HCT116 (cell line): ENCODE results near the gene DHDDS. TPM values are rescaled to one million over a fixed set of nuclear protein-coding genes. Genes with fewer than 3 reads are reported as not detected.
A peak's percentile ranks its signal among the peaks of the same experiment; 100 is the strongest.

Experiments
- ATAC-seq: fragments of 200-7000 bp; cut with Tn5 transposase; 2 replicates; pipeline ENCODE4 v1.9.1; 2020; ENCODE audit warnings: mild to moderate bottlenecking, moderate library complexity
- BruUV-seq: library from RNA; stranded (reverse); fragments of 400-500 nt; replicated peaks from 2 replicates; lab custom pipeline; 2021; lab: Mats Ljungman, UMichigan
- CTCF ChIA-PET: fragments of 300-600 bp; sonication (Branson Sonifier 250); formaldehyde crosslinking; loops from one replicate; lab custom pipeline; 2021; ENCODE audit warnings: antibody characterized with exemption; lab: Charles Lee
- POLR2A ChIA-PET: fragments of 300-600, 350-600 bp; sonication (Branson Sonifier 250); formaldehyde crosslinking; loops from one replicate; lab custom pipeline; 2021; ENCODE audit warnings: antibody characterized with exemption; lab: Charles Lee
- RAD21 ChIA-PET, 2 experiments: fragments of 300-600 bp; sonication (Branson Sonifier 250); formaldehyde crosslinking; loops; one replicate each; lab custom pipeline; 2023; ENCODE audit warnings: low total read pairs in 2 of 2; ENCODE audit not compliant: uncharacterized antibody in 2 of 2, unreplicated experiment in 2 of 2, low non-redundant PET in 1 of 2; lab: Charles Lee
- DNase-seq: peaks from one replicate; pipeline ENCODE4 v3.0.0-alpha.2; 2010; ENCODE audit warnings: low read depth, low spot score
- H2AFZ ChIP-seq: fragments of 200-600 bp; shearing (Covaris generic), sonication (generic); 2 replicates; pipeline ENCODE4 v1.6.1; 2017; ENCODE audit warnings: low read depth, mixed run types, mixed read lengths, antibody characterized with exemption, low read length; ENCODE audit not compliant: poor library complexity, severe bottlenecking
- H3K27ac ChIP-seq: 2 replicates; pipeline ENCODE4 v1.5.1; 2012; ENCODE audit warnings: low read depth, low read length
- H3K27me3 ChIP-seq: fragments of 200-600 bp; sonication (generic); 2 replicates; pipeline ENCODE4 v1.6.1; 2016; ENCODE audit warnings: mixed run types, low read length, mixed read lengths; ENCODE audit not compliant: insufficient read depth
- H3K36me3 ChIP-seq, 2 experiments: fragments of 200-500 bp in 1 of 2; fragments of 200-600 bp in 1 of 2; sonication (Bioruptor generic) in 1 of 2; sonication (generic) in 1 of 2; 2 replicates each; pipeline versions ENCODE4 v1.5.1 to v1.6.1; 2014 to 2016; ENCODE audit warnings: low read length in 2 of 2, inconsistent platforms in 1 of 2, mixed read lengths in 1 of 2, mixed run types in 1 of 2; ENCODE audit not compliant: insufficient read depth in 2 of 2, control insufficient read depth in 1 of 2
- H3K4me1 ChIP-seq, 2 experiments: fragments of 200-600 bp in 1 of 2; sonication (generic) in 1 of 2; 2 replicates each; pipeline versions ENCODE4 v1.5.1 to v1.6.1; 2012 to 2017; ENCODE audit warnings: low read length in 2 of 2, inconsistent platforms in 1 of 2, mild to moderate bottlenecking in 1 of 2, mixed read lengths in 1 of 2, mixed run types in 1 of 2, moderate library complexity in 1 of 2; ENCODE audit not compliant: insufficient read depth in 2 of 2, control insufficient read depth in 1 of 2
- H3K4me2 ChIP-seq: fragments of 200-600 bp; sonication (generic); 2 replicates; pipeline ENCODE4 v1.6.1; 2017; ENCODE audit warnings: mixed run types, low read length, mixed read lengths
- H3K4me3 ChIP-seq, 2 experiments: fragments of 200-600 bp in 1 of 2; sonication (generic) in 1 of 2; replicated peaks in 1 of 2; 2 replicates each; pipeline ENCODE4 v1.5.1; 2011 to 2016; ENCODE audit warnings: low read length in 2 of 2, control low read depth in 1 of 2, low read depth in 1 of 2, mild to moderate bottlenecking in 1 of 2, mixed read lengths in 1 of 2, mixed run types in 1 of 2
- H3K79me2 ChIP-seq: fragments of 200-600 bp; sonication (generic); 2 replicates; pipeline ENCODE4 v1.6.1; 2017; ENCODE audit warnings: mild to moderate bottlenecking, mixed run types, low read length, moderate library complexity, mixed read lengths; ENCODE audit not compliant: insufficient read depth
- H3K9ac ChIP-seq: fragments of 200-600 bp; sonication (generic); 2 replicates; pipeline ENCODE4 v1.6.1; 2016; ENCODE audit warnings: low read length, mixed read lengths
- H3K9me2 ChIP-seq: fragments of 200-600 bp; sonication (generic), shearing (Covaris generic); 2 replicates; pipeline ENCODE4 v1.6.1; 2017; ENCODE audit warnings: mixed run types, mild to moderate bottlenecking, moderate library complexity; ENCODE audit not compliant: insufficient read depth
- H3K9me3 ChIP-seq, 2 experiments: fragments of 200-500 bp in 1 of 2; fragments of 200-600 bp in 1 of 2; sonication (Bioruptor generic) in 1 of 2; sonication (generic) in 1 of 2; 2 replicates each; pipeline ENCODE4 v1.6.1; 2014 to 2017; ENCODE audit warnings: low read length in 2 of 2, mixed read lengths in 2 of 2, inconsistent platforms in 1 of 2, low read depth in 1 of 2, mild to moderate bottlenecking in 1 of 2, mixed run types in 1 of 2, moderate library complexity in 1 of 2; ENCODE audit not compliant: control insufficient read depth in 1 of 2, insufficient read depth in 1 of 2
- H4K20me1 ChIP-seq: fragments of 200-600 bp; sonication (generic), shearing (Covaris generic); 2 replicates; pipeline ENCODE4 v1.6.1; 2017; ENCODE audit warnings: mixed run types, mild to moderate bottlenecking, moderate library complexity; ENCODE audit not compliant: insufficient read depth
- SIN3A ChIP-seq: IDR thresholded peaks from 2 replicates; pipeline ENCODE4 v1.6.1; 2012; ENCODE audit warnings: low read depth
- intact Hi-C: fragments of 100-400 bp; cut with micrococcal nuclease; formaldehyde crosslinking; loops from 2 replicates; pipeline ENCODE4 v1.10.0; 2022
- total RNA-seq: library from RNA; stranded (reverse); gene quantifications from one replicate; pipeline ENCODE4 v1.2.1, GENCODE V29; 2021; ENCODE audit not compliant: unreplicated experiment
- TF ChIP-seq, protein P1 (sequence below): IDR thresholded peaks from 2 replicates; pipeline ENCODE4 v1.6.1; 2012; ENCODE audit warnings: low read depth
- TF ChIP-seq, protein P2 (sequence below), 3 experiments: fragments of 200-600 bp in 1 of 3; sonication (generic) in 1 of 3; IDR thresholded peaks in 2 of 3; conservative IDR thresholded peaks in 1 of 3; 2 replicates each; pipeline ENCODE4 v1.5.1; 2012 to 2017; ENCODE audit warnings: low read depth in 2 of 3, low read length in 2 of 3, antibody characterized with exemption in 1 of 3, borderline replicate concordance in 1 of 3, control low read depth in 1 of 3, mild to moderate bottlenecking in 1 of 3, mixed read lengths in 1 of 3, mixed run types in 1 of 3, moderate library complexity in 1 of 3; ENCODE audit not compliant: insufficient read depth in 1 of 3

Gene DHDDS
- total RNA-seq, 1 experiment from 2014 or later: 46.0 TPM

DNA sequence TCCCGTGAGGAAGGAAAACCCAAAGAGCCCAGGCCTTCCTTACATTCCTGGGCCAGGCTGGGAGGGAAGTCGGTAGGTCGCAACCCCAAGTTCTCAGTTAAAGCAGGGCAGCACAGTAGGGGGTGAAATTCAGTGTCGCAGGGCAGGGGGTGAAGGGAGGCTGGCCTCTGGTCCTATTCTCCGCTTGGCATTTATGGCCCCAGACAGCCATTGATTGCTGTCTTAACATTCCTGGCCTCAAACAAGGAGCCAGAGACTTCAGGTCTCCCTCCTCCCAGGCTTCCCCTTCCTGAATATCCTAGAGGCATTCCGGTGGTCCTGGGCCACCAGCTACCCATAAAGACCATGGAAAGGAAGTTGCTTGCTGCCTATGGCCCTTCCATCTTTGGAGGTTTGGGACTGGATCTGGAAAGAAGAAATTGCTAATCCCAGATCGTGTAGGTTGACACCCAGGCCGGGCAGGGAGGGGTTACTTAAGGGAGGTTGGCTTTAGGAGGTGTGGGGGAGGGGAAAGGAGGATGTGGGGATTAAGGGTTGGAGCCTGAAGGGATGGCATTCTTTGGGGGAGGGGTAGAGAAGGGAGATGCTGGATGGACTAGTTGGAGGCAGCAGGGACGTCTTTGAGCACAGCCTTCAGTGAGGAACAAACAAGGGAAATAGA, 19.8 kb upstream of the DHDDS start:
- no peak for TF ChIP-seq SIN3A
- TF ChIP-seq, all 23 proteins: peak for 0
- Histone ChIP-seq H3K9me3 (no peaks in the 10 kb centered on the region), H3K4me3 (no peak overlapping the region), H3K9me2 (no peaks in the 10 kb centered on the region), H3K4me1 (peaks cover 0 to 23% of the 10 kb centered on the region in 2 experiments; a peak in 3 of 4 replicates), H3K4me2 (no peak overlapping the region), H4K20me1 (no peaks in the 10 kb centered on the region), H3K27ac (no peak overlapping the region), H2AFZ (no peak overlapping the region), H3K27me3 (no peaks in the 10 kb centered on the region; the same call in 1 of the 2 replicates), H3K79me2 (no peaks in the 10 kb centered on the region), H3K36me3 (no peaks in the 10 kb centered on the region), H3K9ac (no peak overlapping the region)
- ChIA-PET POLR2A (no interaction called here), CTCF (no interaction called here), RAD21 (no interaction called here)
- no peak for ATAC-seq
- no peak for DNase-seq
- intact Hi-C loops: no loop called here
- BruUV-seq: no TSS peak

DNA sequence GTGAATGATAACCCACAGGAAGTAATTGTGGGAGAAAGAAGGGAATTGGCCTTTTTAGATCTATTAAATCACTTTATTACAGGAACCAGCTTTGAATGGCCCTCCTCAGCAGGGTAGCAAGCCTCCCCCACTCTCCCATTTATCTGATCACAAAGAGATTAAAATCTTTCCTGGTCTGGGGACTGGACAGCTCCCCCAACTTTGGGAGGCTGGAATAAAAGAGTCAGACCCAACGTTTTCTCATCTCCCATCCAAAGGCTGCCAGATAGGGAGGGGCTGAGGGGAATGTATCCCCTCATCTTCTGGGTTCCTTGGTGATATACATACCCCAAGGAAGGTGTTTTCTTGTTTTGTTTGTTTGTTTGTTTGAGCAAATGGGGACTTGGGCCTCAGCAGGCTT, 19.1 kb upstream of the DHDDS start:
- RAD21 ChIA-PET: no interaction called here
- no peak overlapping the region for H3K27ac ChIP-seq
- TF ChIP-seq, protein P1, sequence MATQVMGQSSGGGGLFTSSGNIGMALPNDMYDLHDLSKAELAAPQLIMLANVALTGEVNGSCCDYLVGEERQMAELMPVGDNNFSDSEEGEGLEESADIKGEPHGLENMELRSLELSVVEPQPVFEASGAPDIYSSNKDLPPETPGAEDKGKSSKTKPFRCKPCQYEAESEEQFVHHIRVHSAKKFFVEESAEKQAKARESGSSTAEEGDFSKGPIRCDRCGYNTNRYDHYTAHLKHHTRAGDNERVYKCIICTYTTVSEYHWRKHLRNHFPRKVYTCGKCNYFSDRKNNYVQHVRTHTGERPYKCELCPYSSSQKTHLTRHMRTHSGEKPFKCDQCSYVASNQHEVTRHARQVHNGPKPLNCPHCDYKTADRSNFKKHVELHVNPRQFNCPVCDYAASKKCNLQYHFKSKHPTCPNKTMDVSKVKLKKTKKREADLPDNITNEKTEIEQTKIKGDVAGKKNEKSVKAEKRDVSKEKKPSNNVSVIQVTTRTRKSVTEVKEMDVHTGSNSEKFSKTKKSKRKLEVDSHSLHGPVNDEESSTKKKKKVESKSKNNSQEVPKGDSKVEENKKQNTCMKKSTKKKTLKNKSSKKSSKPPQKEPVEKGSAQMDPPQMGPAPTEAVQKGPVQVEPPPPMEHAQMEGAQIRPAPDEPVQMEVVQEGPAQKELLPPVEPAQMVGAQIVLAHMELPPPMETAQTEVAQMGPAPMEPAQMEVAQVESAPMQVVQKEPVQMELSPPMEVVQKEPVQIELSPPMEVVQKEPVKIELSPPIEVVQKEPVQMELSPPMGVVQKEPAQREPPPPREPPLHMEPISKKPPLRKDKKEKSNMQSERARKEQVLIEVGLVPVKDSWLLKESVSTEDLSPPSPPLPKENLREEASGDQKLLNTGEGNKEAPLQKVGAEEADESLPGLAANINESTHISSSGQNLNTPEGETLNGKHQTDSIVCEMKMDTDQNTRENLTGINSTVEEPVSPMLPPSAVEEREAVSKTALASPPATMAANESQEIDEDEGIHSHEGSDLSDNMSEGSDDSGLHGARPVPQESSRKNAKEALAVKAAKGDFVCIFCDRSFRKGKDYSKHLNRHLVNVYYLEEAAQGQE: peak; percentile 7; the same call in 1 of the 2 replicates
- TF ChIP-seq, protein P2, sequence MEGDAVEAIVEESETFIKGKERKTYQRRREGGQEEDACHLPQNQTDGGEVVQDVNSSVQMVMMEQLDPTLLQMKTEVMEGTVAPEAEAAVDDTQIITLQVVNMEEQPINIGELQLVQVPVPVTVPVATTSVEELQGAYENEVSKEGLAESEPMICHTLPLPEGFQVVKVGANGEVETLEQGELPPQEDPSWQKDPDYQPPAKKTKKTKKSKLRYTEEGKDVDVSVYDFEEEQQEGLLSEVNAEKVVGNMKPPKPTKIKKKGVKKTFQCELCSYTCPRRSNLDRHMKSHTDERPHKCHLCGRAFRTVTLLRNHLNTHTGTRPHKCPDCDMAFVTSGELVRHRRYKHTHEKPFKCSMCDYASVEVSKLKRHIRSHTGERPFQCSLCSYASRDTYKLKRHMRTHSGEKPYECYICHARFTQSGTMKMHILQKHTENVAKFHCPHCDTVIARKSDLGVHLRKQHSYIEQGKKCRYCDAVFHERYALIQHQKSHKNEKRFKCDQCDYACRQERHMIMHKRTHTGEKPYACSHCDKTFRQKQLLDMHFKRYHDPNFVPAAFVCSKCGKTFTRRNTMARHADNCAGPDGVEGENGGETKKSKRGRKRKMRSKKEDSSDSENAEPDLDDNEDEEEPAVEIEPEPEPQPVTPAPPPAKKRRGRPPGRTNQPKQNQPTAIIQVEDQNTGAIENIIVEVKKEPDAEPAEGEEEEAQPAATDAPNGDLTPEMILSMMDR (IDR thresholded peaks at IDR 0.05 in 2 of 3, conservative IDR thresholded peaks at IDR 0.05 in 1 of 3; ENCODE audit: borderline replicate concordance in 1 of 3, insufficient read depth in 1 of 3, low read depth in 2 of 3, low read length in 2 of 3): no peak
- ATAC-seq (no peak), DNase-seq (no peak)
- intact Hi-C loops: no loop called here
- BruUV-seq: no TSS peak
- no peak overlapping the region for H2AFZ ChIP-seq
- POLR2A ChIA-PET: interaction anchor here (0.7 kb wide), 1 partner anchor 387 kb away, joined by 3 read pairs; no protein-coding TSS in a partner anchor
- no peaks in the 10 kb centered on the region for H3K9me2 ChIP-seq
- H3K79me2 ChIP-seq: no peaks in the 10 kb centered on the region
- CTCF ChIA-PET: interaction anchor here (0.8 kb wide), 1 partner anchor 32 kb away, joined by 3 read pairs; no protein-coding TSS in a partner anchor
- H3K9me3 ChIP-seq: no peaks in the 10 kb centered on the region
- no peaks in the 10 kb centered on the region for H3K36me3 ChIP-seq
- H4K20me1 ChIP-seq: no peaks in the 10 kb centered on the region
- H3K4me1 ChIP-seq: peaks cover 0 to 26% of the 10 kb centered on the region in 2 experiments; a peak in 3 of 4 replicates
- no peaks in the 10 kb centered on the region; the same call in 1 of the 2 replicates for H3K27me3 ChIP-seq
- H3K4me3 ChIP-seq: no peak overlapping the region
- H3K9ac ChIP-seq: no peak overlapping the region
- no peak overlapping the region for H3K4me2 ChIP-seq
